Germinal center (tissue), 1 donor: Measurements from ENCODE around the gene SAE1.
A peak's percentile ranks its signal among the peaks of the same experiment; 100 is the strongest.

Experiments
- DNase-seq: peaks from one replicate; pipeline ENCODE4 v3.0.0; 2012; ENCODE audit warnings: mixed read lengths, low spot score

SAE1 gene

GRCh38 chr19:47221080-47221841 is 90.6 kb downstream of the SAE1 start:
- no peak for DNase-seq

GRCh38 chr19:47221890-47222289 is 91.3 kb downstream of the SAE1 start:
- no peak for DNase-seq

- peak; percentile 95 for DNase-seq
These were observed 95.3 kb downstream of the SAE1 start for GRCh38 chr19:47225746-47226425.

DNA sequence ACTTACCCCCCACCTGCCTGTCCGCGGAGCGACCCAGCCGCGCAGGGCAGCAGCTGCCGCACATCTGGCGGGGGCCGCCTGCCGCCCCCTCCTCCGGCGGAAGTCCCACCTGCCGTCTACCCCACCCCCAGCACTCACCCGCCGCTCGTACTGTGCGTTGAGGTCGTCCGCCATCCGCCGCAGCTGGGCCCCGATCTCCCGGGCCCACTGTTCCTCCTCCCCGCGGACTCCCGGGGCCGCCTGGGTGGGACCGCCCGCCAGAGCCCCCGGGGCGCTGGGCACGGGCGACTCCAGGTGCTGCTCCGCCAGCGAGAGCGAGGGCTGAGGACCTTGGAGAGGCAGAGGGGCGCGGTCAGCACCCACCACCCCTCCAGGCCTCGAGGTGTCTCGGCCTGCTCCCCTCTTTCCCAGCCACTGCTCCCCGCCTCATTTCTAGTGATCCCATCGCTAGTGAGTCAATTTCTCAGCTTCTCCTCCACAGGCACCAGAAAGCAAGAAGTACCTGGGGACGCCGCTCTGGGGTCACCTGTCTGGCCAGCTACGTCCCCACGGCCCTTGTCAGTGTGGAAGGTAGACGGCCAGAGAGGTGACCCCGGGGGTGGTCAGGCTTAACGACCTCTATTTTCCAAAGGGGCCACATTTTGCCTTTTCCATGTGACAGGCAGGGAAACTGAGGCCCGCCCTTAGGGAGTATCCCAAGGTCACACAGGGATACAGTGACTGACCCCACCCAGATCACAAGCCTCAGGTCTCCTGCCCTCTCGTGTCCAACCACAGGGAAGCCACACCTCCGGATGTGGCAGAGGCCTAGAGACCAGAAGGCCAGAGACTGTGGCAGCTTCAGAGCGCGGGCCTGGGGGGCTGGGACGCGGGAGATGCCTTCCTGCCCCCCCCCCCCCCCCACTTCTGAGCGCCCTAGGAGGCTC is 96.1 kb downstream of the SAE1 start:
- DNase-seq = no peak

- DNase-seq = no peak
These were observed 96.9 kb downstream of the SAE1 start for GRCh38 chr19:47227352-47228167.

DNA sequence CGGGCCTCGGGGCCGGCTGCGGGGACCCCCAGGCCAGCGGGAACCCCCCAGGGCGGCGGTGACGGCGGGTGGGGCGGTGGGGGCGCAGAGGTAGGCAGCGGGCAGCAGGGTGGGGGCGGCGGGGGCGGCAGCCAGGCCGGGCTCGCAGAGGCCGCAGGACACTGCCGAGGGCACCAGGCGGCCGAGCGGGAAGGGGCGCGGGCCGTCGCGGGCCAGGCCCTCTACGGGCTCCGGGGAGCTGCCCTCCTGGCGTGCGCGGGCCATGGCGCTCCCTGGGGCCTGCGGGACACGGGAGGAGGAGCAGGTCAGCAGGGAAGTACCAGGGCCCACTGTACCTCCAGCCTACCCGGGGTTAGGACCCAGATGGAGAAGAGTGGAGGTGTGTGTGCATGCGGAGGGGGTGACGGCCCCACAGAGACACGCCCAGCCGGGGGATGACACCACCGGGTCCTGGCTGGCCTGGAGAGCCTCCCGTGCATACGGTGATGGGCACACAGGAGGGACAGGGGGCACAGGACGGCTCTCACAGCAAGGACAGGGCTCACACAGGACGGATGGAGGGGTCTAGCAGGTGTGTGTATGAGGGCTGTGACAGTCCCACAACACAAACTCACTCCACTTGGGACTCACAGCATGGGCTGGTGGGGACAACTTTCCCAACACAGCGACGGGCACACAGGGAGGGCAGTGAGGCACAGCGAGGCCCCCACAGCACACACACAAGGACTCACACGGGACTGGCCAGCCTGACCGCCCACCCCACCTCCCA is 97.7 kb downstream of the SAE1 start:
- no peak for DNase-seq

DNA sequence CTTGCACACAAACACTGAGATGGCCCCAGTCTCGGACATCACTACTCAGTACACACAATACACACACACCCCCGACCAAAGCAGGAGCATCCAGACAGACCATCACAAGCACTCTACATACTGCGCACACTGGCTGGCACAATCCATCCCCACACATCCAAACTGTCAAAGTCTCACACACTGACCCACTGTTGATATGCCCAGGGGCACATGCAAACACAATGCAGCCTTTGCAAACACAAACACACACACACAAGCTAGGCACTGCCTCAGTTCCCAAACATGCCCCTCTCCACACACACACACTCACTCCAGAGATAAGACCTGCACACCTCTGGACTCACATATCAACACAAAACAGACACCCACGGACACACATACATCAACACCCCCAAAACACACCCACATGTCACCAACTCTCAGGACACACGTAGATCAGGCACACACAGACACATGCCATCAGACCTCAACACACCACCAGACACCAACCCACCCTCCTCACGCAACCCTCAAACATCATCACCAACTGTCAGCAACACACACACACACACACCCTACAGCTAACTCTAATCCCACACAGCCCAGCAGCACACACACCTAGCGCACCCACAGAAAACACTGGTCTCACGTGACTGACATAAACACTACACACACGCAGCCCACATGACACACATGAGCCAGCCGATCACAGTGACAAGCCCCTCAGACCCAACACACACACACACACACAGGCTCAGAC is 98.5 kb downstream of the SAE1 start:
- DNase-seq = no peak

DNA sequence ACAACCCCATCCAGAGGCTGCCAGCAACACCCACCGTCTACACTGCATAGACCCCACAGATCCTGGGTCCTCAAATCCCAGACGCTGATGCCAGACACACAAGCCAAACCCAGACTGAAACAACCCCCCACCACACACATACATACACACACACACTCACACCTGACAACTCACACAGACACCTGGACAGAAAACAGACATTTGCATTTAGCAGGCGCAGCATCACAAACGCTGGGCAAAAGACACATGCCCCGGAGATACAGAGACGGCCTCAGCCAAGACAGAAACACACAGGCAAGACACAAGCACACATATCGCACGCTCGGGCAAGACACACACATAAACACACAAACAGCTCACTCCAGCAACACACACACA is 99.0 kb downstream of the SAE1 start:
- DNase-seq = no peak

DNA sequence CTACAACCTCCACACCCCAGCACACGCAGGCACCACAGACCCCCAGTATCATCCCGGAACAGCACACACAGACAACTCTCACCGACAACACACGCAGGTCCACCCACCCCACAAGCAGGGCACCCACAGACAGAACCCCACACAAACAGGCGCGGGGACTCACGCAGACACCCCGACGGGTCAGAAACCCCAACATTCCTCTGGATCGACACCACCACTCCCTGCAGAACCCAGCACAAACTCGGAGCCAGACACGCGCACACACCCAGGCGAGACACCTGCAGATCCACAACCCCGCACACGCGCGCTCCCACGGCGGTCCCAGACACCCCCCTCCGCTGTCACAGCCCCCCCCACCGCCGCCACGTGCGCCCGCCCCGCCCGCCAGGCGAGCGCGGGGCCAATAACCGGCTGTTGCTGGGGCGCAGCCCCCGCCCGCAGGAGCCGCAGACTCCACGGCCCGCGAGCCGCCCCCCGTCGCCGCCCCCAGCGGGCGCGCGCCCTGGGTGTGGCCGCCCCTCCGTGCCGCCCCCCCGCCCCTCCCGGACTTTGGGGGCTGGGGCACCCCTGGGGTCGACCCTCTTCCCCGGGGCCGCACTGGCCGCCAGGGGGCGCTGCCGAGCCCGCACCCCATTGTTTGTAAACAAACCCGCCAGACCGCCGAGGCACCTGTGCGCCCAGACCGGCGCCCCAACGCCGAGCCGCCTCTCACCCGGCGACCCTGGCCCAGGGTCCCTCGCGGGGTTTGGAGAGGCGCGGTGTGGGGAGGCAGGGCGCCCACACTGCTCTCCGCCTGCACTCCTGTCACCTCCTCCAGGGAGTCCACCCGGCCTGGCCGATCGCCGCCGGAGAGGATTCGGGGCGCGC is 99.7 kb downstream of the SAE1 start:
- peak; percentile 79 for DNase-seq

- no peak for DNase-seq
These were observed 100.2 kb downstream of the SAE1 start, which contains the start of gene BBC3 for GRCh38 chr19:47230921-47231214. Gene BBC3 (minus strand): TSS chr19:47231199. CDS start chr19:47228431, 2,768 bp downstream.

DNA sequence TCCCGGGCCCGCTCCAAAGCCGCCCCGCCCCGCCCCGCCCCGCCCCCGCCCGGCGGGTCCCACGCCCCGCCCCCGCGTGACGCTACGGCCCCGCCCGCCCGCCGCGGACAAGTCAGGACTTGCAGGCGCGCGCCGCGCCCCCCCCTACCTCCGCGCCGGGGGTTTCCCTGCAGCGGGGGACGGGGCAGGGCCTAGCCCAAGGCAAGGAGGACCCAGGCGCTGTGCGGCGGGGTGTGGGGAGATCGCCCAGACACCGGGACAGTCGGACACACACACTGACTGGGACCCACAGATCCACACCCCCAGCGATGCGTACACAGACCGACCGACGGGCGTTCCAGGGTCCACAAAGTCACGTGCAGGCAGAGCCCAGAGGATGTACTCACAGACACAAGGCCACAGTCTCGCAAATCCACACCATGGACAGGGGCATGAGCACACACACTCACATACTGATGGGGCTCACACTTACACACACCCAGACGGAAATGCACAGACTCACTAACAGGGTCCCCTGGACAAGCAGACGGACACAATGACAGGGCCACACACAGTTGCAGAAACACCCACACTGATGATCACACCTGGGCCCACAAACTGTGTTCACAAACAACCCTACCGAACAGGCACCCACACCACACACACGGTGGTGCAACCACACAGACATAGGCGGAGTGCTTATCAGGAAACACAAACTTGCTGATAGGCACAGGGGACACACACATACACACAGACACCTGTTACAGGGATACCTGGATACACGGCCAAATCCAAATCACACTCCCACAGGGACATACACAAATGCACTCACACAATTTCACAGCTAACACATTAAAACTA is 100.8 kb downstream of the SAE1 start:
- DNase-seq = peak; percentile 88

GRCh38 chr19:47232422-47233211 is 102.0 kb downstream of the SAE1 start:
- no peak for DNase-seq

- no peak for DNase-seq
These were observed 105.5 kb downstream of the SAE1 start for GRCh38 chr19:47236072-47236675.

DNA sequence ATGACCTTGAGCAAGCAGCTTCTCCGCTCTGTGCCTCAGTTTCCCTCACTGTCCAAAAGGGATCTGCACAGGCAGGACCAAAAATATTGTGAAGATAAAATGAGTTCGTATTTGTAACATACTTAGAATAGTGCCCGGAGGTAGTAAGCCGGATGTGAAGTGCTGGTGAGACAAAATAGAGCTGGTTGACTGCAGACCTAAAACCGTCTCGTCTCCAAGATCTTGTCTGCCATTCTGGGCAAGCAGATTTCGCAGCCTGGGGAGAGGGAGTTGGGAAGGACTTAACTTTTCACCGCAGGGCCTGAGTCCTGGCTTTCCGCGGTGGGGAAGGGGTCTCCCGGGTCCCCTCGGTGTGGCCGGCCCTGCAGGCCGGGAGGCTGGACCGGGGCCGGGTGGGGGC is 108.5 kb downstream of the SAE1 start:
- DNase-seq = no peak

- peak; percentile 57 for DNase-seq
These were observed 109.1 kb downstream of the SAE1 start for GRCh38 chr19:47239610-47240296.

GRCh38 chr19:47240556-47240955 is 109.9 kb downstream of the SAE1 start:
- DNase-seq = no peak
